Right cardiac atrium (tissue), 5 donors: ENCODE results near the gene LRRC2. TPM values are rescaled to one million over a fixed set of nuclear protein-coding genes. Genes with fewer than 3 reads are reported as not detected.

Experiments used
- ATAC-seq, 2 donors: fragments of 200-7000 bp; cut with Tn5 transposase; one replicate each; pipeline versions ENCODE4 v1.8.0 to v1.9.1; 2020; ENCODE audit warnings: moderate library complexity in 2 of 2, mild to moderate bottlenecking in 1 of 2
- DNase-seq, 3 donors: peaks; one replicate each; pipeline ENCODE4 v3.0.0-alpha.2; 2020
- H3K27ac ChIP-seq: one replicate; pipeline ENCODE4 v1.5.1; 2013; ENCODE audit warnings: mild to moderate bottlenecking, low read length, control low read depth, moderate library complexity
- H3K27me3 ChIP-seq: one replicate; pipeline ENCODE4 v1.6.1; 2013; ENCODE audit not compliant: control insufficient read depth, insufficient read depth
- H3K4me1 ChIP-seq: one replicate; pipeline ENCODE4 v1.6.1; 2013; ENCODE audit warnings: low read length; ENCODE audit not compliant: control insufficient read depth, insufficient read depth
- H3K4me3 ChIP-seq: one replicate; pipeline ENCODE4 v1.5.1; 2013; ENCODE audit warnings: low read length, control low read depth
- H3K9me3 ChIP-seq: one replicate; pipeline ENCODE4 v1.6.1; 2013; ENCODE audit warnings: low read length; ENCODE audit not compliant: control insufficient read depth
- WGBS: extraction: QIAGEN DNeasy Blood & Tissue Kit; methylation state at CpG from one replicate; pipeline ENCODE4 v1.1.7; 2013; 5-methylcytosine and 5-hydroxymethylcytosine counted together
- intact Hi-C, 4 donors: fragments of 100-400 bp; cut with DNase I; formaldehyde crosslinking; loops; one replicate each; pipeline versions ENCODE4 v1.11.0 to v1.14.0; 2022 to 2023
- long read RNA-seq, 4 donors: library from polyadenylated mRNA; unstranded; transcript quantifications; one replicate each; pipeline ENCODE4 v2.0.0, GENCODE V29; 2020 to 2021
- polyA plus RNA-seq: library from polyadenylated mRNA; stranded (reverse); fragments of 200-250 nt; gene quantifications from one replicate; pipeline ENCODE4 v1.2.3, GENCODE V29; 2013
- total RNA-seq, 4 donors: library from RNA; stranded (reverse); fragmentation: NEBNext Ultra II Directional; extraction: Animal tissue kit (Norgen Biotek cat#: 25700); gene quantifications; one replicate each; pipeline ENCODE4 v1.2.1, GENCODE V29; 2021
- donor health status: healthy with polysubstance abuse.
- donor health status: DM: no; HTN: yes; CAD: no.
- donor health status: DM: no; HTN: no; CAD: no.
- donor health status: DM: no; HTN: yes; CAD: no; lungs with severe emphysema.
- donor health status: DM: yes; HTN: yes; CAD: no.

LRRC2 gene
- total RNA-seq, result 10 to 100 TPM in 3 of 4 donors, 1 to 10 TPM in 1; 8.9 to 26.0 (median 15.0) TPM
- 9.9 TPM for polyA plus RNA-seq
- long read RNA-seq, donor 1, full-length matches to known transcripts, result 19 of 34 reads
- long read RNA-seq, donor 1, partial matches to known transcripts, result 3 of 34 reads
- long read RNA-seq, donor 1, other reads (novel, unspliced or antisense), result 12 of 34 reads
- long read RNA-seq, donor 2, full-length matches to known transcripts, result 15 of 17 reads
- long read RNA-seq, donor 2, partial matches to known transcripts, result 1 of 17 reads
- long read RNA-seq, donor 2, other reads (novel, unspliced or antisense), result 1 of 17 reads
- long read RNA-seq, donor 3, full-length matches to known transcripts, result 75 of 84 reads
- long read RNA-seq, donor 3, partial matches to known transcripts, result 2 of 84 reads
- long read RNA-seq, donor 3, other reads (novel, unspliced or antisense), result 7 of 84 reads
- long read RNA-seq, donor 4, full-length matches to known transcripts, result 27 of 33 reads
- long read RNA-seq, donor 4, partial matches to known transcripts, result 1 of 33 reads
- long read RNA-seq, donor 4, other reads (novel, unspliced or antisense), result 5 of 33 reads

DNA sequence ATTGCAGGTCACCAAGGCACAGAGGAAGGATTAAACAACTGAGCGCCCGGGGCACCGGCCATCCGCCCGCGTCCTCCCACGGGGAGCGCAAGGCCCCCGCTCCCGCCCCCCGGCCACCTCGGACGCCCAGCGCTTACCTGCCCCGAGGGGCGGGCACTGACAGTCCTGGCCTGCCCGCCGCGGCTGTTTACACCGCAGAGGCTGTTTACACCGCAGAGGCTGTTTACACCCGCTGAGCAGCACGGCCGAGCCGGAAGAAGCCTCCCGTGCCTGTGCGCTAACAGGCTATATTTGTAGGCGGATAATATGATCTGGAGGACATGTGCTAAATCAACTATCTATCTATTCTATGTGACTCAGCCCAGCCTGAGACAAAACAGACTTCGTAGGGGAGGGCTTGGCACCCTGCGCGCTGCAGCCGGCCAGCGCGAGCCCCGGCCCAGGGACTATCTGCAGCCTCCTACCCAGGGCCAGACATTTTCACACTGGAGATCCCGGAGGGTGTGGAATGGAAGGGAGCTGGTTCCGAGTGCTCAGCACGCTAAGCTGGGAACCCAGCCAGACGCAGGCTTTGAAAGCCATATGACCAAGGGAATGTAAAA lies at the start of gene LRRC2:
Gene LRRC2, minus strand, starts transcription at position 263 of the 602 bp plus-strand sequence. CDS start 14,711 bp downstream, outside the sequence.
- H3K27me3 ChIP-seq, result no peaks in the 10 kb centered on the region
- no peaks in the 10 kb centered on the region for H3K9me3 ChIP-seq
- peak within 1 kb of the TSS; percentile 66 for H3K27ac ChIP-seq
- no peaks in the 10 kb centered on the region for H3K4me1 ChIP-seq
- ATAC-seq (peak; percentile 86 to 88), DNase-seq (peak; percentile 60 to 86 (median 81))
- H3K4me3 ChIP-seq, result peak within 1 kb of the TSS; percentile 57
- WGBS, result under 1% methylated on average over 39 of the region's 39 CpGs
- intact Hi-C loops, result no loop called here

DNA sequence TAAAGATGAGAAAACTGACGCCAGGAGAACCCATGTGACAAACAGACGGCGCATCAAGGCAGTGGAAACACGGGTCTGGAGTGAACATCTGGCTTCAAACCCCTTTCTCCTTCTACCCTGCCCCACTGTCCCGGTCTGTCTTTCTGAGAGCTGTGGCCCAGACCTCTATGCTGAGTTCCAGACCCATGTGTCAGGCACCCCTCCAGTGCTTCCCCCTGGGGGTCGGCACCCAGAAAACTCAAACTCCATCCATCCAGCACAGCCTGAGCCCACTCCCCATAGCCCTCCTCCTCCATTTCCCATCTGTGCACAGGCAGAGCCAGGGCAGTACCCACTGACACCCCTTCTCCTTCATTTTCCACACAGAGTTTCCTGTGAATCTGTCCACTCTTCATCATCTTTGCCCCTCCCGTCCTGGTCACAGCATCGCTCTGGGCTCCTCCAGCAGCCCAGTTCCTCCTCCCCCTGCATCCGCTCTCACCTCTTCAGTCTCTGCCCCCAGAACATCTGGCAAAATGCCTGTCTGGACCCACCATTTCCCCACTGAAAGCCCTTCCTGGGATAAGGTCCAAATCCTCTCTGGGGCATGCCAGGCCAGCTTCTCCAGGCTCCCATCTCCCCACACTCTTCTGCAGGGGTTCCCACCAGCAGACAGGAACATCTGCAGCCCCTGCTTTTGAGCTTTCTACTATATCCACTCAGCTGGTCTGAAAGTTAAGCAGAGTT lies 49.1 kb upstream of the LRRC2 start:
- no peak overlapping the region for H3K4me3 ChIP-seq
- ATAC-seq (no peak), DNase-seq (no peak)
- H3K9me3 ChIP-seq, result no peaks in the 10 kb centered on the region
- H3K27me3 ChIP-seq, result no peaks in the 10 kb centered on the region
- no peak overlapping the region for H3K27ac ChIP-seq
- WGBS, result 74% methylated on average over 9 of the region's 9 CpGs
- peaks cover 2% of the 10 kb centered on the region for H3K4me1 ChIP-seq
- intact Hi-C loops, result no loop called here

GRCh38 chr3:46614431-46614830 lies 48.3 kb upstream of the LRRC2 start:
- H3K4me3 ChIP-seq, result no peak overlapping the region
- no peaks in the 10 kb centered on the region for H3K27me3 ChIP-seq
- intact Hi-C loops, result no loop called here
- H3K9me3 ChIP-seq, result no peaks in the 10 kb centered on the region
- no peak overlapping the region for H3K27ac ChIP-seq
- no peaks in the 10 kb centered on the region for H3K4me1 ChIP-seq
- DNase-seq (no peak), ATAC-seq (no peak)
- WGBS, result 73% methylated on average over 4 of the region's 4 CpGs

GRCh38 chr3:46613313-46614005 lies 47.4 kb upstream of the LRRC2 start:
- ATAC-seq (no peak), DNase-seq (no peak)
- intact Hi-C loops, result no loop called here
- H3K4me1 ChIP-seq, result no peaks in the 10 kb centered on the region
- no peaks in the 10 kb centered on the region for H3K27me3 ChIP-seq
- H3K9me3 ChIP-seq, result no peaks in the 10 kb centered on the region
- H3K4me3 ChIP-seq, result no peak overlapping the region
- WGBS, result 73% methylated on average over 10 of the region's 10 CpGs
- no peak overlapping the region for H3K27ac ChIP-seq

DNA sequence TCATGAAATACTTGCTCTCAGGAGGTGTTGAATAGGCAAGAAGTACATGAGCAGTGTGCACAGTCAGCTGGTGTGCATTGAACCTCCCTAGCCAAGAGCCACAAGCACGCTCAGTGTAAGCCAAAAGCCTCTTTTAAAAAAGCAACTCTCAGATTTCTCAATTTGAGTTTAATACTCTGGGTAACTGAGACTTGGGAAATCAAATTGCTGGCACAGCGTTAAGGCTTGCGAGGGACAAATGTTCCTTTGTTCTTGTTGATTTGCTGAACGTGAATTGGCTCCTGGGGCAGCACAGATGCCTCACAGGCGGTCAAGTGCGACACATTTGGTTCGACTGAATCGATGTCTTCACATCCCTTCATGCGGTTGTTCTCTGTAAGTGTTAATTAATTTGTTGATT lies 46.2 kb upstream of the LRRC2 start, which contains the start of gene FAM240A:
Gene FAM240A, plus strand, starts transcription at position 202 of the 400 bp plus-strand sequence. Its CDS starts 159 bp downstream, at position 361.
- no peaks in the 10 kb centered on the region for H3K4me1 ChIP-seq
- intact Hi-C loops, result no loop called here
- H3K9me3 ChIP-seq, result no peaks in the 10 kb centered on the region
- 57% methylated on average over 9 of the region's 9 CpGs for WGBS
- no peaks in the 10 kb centered on the region for H3K27me3 ChIP-seq
- DNase-seq (peak in 2 of 3 donors; percentile 60 to 69), ATAC-seq (peak; percentile 87 to 93)
- H3K4me3 ChIP-seq, result no peak within 1 kb of the TSS
- no peak within 1 kb of the TSS for H3K27ac ChIP-seq

GRCh38 chr3:46609944-46610722 lies 44.0 kb upstream of the LRRC2 start:
- Histone ChIP-seq H3K4me3 (no peak overlapping the region), H3K9me3 (no peaks in the 10 kb centered on the region), H3K27me3 (no peaks in the 10 kb centered on the region), H3K4me1 (no peaks in the 10 kb centered on the region), H3K27ac (no peak overlapping the region)
- no peak for DNase-seq
- no peak for ATAC-seq
- WGBS, result 83% methylated on average over 12 of the region's 12 CpGs
- intact Hi-C loops, result no loop called here

DNA sequence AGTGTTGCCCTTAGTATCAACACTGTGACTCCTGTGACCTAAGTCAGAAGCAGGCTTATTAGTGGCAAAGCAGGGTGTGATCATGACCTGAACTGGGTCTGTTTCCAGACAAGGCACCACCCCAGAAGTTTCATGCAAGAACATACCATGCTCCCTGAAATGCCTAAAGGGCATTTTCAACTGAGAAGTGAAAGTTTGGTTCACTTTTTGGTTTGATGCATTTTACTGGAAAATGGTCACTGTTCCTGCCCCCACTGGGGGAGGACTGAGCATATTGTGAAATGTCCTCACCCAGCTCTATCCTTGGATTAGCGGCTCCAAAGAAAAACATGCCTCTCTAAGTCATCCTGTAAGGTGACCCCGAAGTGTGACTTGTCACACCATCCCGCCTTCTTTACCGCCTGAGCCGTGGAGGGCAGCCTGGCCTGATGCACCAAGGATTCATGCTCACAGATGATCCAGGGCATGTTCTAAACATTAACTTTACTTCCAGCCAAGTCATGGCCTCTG lies 43.2 kb upstream of the LRRC2 start:
- no peaks in the 10 kb centered on the region for H3K9me3 ChIP-seq
- DNase-seq, result no peak
- 40% methylated on average over 5 of the region's 5 CpGs for WGBS
- intact Hi-C loops, result no loop called here
- H3K27ac ChIP-seq, result no peak overlapping the region
- H3K4me3 ChIP-seq, result no peak overlapping the region
- peak in 1 of 2 donors; percentile 52 for ATAC-seq
- H3K4me1 ChIP-seq, result no peaks in the 10 kb centered on the region
- no peaks in the 10 kb centered on the region for H3K27me3 ChIP-seq

DNA sequence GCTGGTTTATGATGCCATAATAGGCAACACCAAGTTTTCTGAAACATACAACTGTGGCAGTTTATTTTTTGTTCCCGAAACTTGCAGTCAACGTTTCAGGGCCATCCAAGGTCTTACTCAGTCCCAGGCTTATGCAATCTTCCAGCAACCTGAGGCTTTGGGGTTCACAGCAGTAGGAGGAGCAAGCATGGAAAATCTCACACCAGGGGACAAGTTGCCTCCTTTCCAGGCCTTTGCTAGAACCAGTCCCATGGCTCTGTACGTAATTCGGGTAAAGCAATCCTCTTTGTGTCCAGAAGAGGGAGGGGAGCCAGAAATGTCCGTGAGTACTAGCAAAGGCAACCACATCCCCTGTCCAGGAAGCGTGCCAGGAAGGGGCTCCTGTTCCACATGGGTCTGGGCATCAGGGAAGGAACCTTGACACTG lies 41.5 kb upstream of the LRRC2 start:
- Histone ChIP-seq H3K4me1 (no peaks in the 10 kb centered on the region), H3K27me3 (no peaks in the 10 kb centered on the region), H3K9me3 (no peaks in the 10 kb centered on the region), H3K4me3 (no peak overlapping the region), H3K27ac (no peak overlapping the region)
- 60% methylated on average over 6 of the region's 6 CpGs for WGBS
- DNase-seq (peak in 1 of 3 donors; percentile 40), ATAC-seq (peak; percentile 13 to 26)
- intact Hi-C loops, result no loop called here

GRCh38 chr3:46604127-46604526 lies 38.0 kb upstream of the LRRC2 start:
- no peak overlapping the region for H3K4me3 ChIP-seq
- no peak overlapping the region for H3K27ac ChIP-seq
- no peaks in the 10 kb centered on the region for H3K9me3 ChIP-seq
- DNase-seq, result no peak
- H3K27me3 ChIP-seq, result no peaks in the 10 kb centered on the region
- no peaks in the 10 kb centered on the region for H3K4me1 ChIP-seq
- 77% methylated on average over 2 of the region's 2 CpGs for WGBS
- intact Hi-C loops, result no loop called here
- ATAC-seq, result no peak
